ENCODE measurements around the gene PGAM2.

Gene PGAM2

DNA sequence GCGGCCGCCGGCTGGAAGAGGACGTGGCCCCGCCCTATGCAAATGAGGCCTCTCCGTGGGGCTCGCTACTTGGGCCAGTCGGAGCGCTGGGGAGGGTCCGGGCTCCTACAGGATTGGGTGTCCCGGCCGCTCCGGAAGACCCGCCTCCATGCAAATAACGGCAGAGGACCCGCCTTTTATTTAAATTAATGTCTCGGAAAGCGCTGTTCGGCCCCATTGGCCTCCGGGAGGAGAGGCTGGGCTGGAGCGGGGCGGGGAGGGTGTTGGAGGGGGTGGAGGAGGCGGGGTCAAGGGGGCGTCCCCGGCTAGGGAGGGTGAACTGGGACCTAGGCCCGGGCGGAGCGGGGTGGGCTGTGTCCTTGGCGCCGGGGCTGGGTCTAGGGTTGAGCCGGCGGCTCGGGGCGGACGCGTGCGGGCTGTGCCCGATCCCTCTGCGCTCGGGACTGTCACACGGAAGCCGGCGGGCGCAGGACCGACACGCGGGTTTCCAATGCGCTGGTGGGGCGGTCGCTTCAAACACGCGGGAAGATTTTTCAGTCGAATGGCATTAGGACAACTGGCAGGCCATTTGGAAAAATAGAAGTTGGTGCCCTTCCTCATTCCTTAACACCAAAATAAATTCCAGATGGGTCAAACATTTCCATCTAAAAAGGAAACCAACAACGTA, 17.3 kb upstream of the PGAM2 start:
- Histone ChIP-seq H2BK15ac (ENCODE audit: low read depth, poor library complexity, severe bottlenecking) (peak overlapping the region; percentile 48), H2AK5ac (ENCODE audit: low read length, severe bottlenecking) (no peak overlapping the region), H3K4me1 (ENCODE audit: control insufficient read depth, insufficient read depth, low read depth, low read length) (peaks cover 44% of the 10 kb centered on the region), H4K91ac (ENCODE audit: low read length) (no peak overlapping the region), H2BK12ac (ENCODE audit: low read length in 2 of 2) (peak overlapping the region in 1 of 2 experiments; percentile 55), H3K27ac (ENCODE audit: low read length, poor library complexity, severe bottlenecking) (peak overlapping the region; percentile 63), H3K18ac (ENCODE audit: low read depth in 1 of 2, low read length in 2 of 2) (peak overlapping the region; percentile 21 to 82), H2BK5ac (ENCODE audit: low read depth, low read length, poor library complexity, severe bottlenecking) (peak overlapping the region; percentile 93), H3K4ac (ENCODE audit: low read depth in 1 of 2, low read length in 2 of 2) (peak overlapping the region in 1 of 2 experiments; percentile 51), H4K8ac (ENCODE audit: low read length) (no peak overlapping the region), H2BK120ac (ENCODE audit: low read depth, low read length) (no peak overlapping the region), H3K4me3 (ENCODE audit: insufficient read depth in 1 of 2, low read depth in 1 of 2, low read length in 2 of 2) (peak overlapping the region; percentile 65 to 79), H3K23ac (ENCODE audit: low read length in 2 of 2) (no peak overlapping the region), H3K9ac (ENCODE audit: low read length) (peak overlapping the region; percentile 89), H3K27me3 (ENCODE audit: control insufficient read depth in 1 of 2, insufficient read depth in 1 of 2, low read length in 2 of 2) (no peaks in the 10 kb centered on the region), H3K4me2 (ENCODE audit: low read length, poor library complexity, severe bottlenecking) (peak overlapping the region; percentile 80), H3K9me3 (ENCODE audit: control insufficient read depth, low read length) (no peaks in the 10 kb centered on the region), H3K36me3 (ENCODE audit: control insufficient read depth in 1 of 2, insufficient read depth in 2 of 2, low read depth in 1 of 2, low read length in 2 of 2) (peaks cover 33 to 34% of the 10 kb centered on the region in 2 experiments), H2AFZ (ENCODE audit: low read depth, low read length) (peak overlapping the region; percentile 92), H3K14ac (ENCODE audit: low read length in 2 of 2) (no peak overlapping the region), H3K79me1 (replicated peaks; ENCODE audit: low read length, poor library complexity, severe bottlenecking) (peaks cover 23% of the 10 kb centered on the region)
- DNase-seq = peak; percentile 99
- under 1% methylated on average over 34 of the region's 54 CpGs for WGBS

DNA sequence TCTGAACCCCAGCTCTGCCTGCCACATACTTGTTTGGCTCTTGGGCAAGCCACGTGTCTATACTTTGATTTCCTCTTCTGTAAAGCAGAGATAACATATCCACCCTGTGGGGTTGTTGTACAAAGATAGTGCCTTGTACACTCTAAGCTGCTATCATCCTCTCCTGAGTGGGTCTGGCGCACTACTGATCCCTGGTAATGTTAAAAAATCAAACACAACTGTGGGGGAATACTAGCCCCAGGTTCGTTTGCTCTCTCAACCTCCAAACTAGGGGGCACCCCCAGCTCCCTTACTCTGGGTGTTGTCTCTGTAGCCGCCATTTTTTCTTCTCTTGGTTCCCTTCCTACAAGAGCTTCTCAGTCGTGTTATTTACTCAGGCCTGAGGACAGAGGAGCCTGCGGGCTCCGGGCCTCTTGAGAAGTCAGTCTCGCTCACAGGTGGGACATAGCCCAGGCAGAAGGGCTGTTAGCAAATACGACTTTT, 15.9 kb upstream of the PGAM2 start:
- Histone ChIP-seq H4K8ac (ENCODE audit: low read length) (no peak overlapping the region), H2AFZ (ENCODE audit: low read depth, low read length) (no peak overlapping the region), H3K4me2 (ENCODE audit: low read length, poor library complexity, severe bottlenecking) (peak overlapping the region; percentile 54), H3K4me1 (ENCODE audit: control insufficient read depth, insufficient read depth, low read depth, low read length) (peaks cover 41% of the 10 kb centered on the region), H2BK15ac (ENCODE audit: low read depth, poor library complexity, severe bottlenecking) (no peak overlapping the region), H3K36me3 (ENCODE audit: control insufficient read depth in 1 of 2, insufficient read depth in 2 of 2, low read depth in 1 of 2, low read length in 2 of 2) (peaks cover 47 to 48% of the 10 kb centered on the region in 2 experiments), H2BK12ac (ENCODE audit: low read length in 2 of 2) (no peak overlapping the region), H2BK120ac (ENCODE audit: low read depth, low read length) (no peak overlapping the region), H3K14ac (ENCODE audit: low read length in 2 of 2) (no peak overlapping the region), H3K18ac (ENCODE audit: low read depth in 1 of 2, low read length in 2 of 2) (no peak overlapping the region), H3K79me1 (replicated peaks; ENCODE audit: low read length, poor library complexity, severe bottlenecking) (peaks cover 31% of the 10 kb centered on the region), H2AK5ac (ENCODE audit: low read length, severe bottlenecking) (no peak overlapping the region), H2BK5ac (ENCODE audit: low read depth, low read length, poor library complexity, severe bottlenecking) (no peak overlapping the region), H3K4me3 (ENCODE audit: insufficient read depth in 1 of 2, low read depth in 1 of 2, low read length in 2 of 2) (peak overlapping the region in 1 of 2 experiments; percentile 86), H4K91ac (ENCODE audit: low read length) (no peak overlapping the region), H3K9ac (ENCODE audit: low read length) (peak overlapping the region; percentile 88), H3K4ac (ENCODE audit: low read depth in 1 of 2, low read length in 2 of 2) (peak overlapping the region in 1 of 2 experiments; percentile 57), H3K27ac (ENCODE audit: low read length, poor library complexity, severe bottlenecking) (no peak overlapping the region), H3K27me3 (ENCODE audit: control insufficient read depth in 1 of 2, insufficient read depth in 1 of 2, low read length in 2 of 2) (no peaks in the 10 kb centered on the region), H3K9me3 (ENCODE audit: control insufficient read depth, low read length) (no peaks in the 10 kb centered on the region), H3K23ac (ENCODE audit: low read length in 2 of 2) (no peak overlapping the region)
- WGBS = 80% methylated on average over 8 of the region's 9 CpGs
- DNase-seq = no peak

DNA sequence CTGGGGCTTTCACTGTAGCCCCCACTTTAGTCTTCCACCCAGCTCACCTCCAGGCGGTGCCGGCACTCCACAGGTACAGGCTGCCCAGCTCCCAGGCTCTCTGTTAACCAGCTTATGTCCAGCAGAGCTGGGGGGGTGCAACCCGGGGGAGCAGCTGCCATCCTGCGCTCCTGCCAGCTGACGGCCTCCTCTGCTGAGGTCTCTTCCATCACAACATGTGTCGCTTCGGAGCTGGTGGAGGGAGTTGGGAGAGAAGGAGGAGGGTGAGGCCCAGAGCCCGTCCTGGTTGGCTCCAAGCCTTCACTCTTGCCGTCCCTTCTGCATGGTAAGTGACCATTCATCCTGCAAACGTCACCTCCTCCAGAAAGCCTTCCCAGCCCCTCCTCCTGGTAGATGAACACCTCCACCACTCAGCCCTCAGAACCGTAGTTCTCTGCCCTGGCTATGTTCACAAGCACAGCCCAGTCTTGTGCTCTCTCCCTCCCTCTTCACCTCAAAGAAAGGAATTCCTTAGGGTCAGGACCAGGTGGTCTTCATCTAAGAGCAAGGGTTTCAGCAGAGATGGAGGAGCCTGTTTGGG, 15.4 kb upstream of the PGAM2 start:
- Histone ChIP-seq H2BK5ac (ENCODE audit: low read depth, low read length, poor library complexity, severe bottlenecking) (no peak overlapping the region), H3K4me1 (ENCODE audit: control insufficient read depth, insufficient read depth, low read depth, low read length) (peaks cover 41% of the 10 kb centered on the region), H3K14ac (ENCODE audit: low read length in 2 of 2) (no peak overlapping the region), H2BK120ac (ENCODE audit: low read depth, low read length) (no peak overlapping the region), H2BK12ac (ENCODE audit: low read length in 2 of 2) (peak overlapping the region in 1 of 2 experiments; percentile 32), H3K27me3 (ENCODE audit: control insufficient read depth in 1 of 2, insufficient read depth in 1 of 2, low read length in 2 of 2) (no peaks in the 10 kb centered on the region), H2BK15ac (ENCODE audit: low read depth, poor library complexity, severe bottlenecking) (no peak overlapping the region), H3K18ac (ENCODE audit: low read depth in 1 of 2, low read length in 2 of 2) (no peak overlapping the region), H3K4me3 (ENCODE audit: insufficient read depth in 1 of 2, low read depth in 1 of 2, low read length in 2 of 2) (peak overlapping the region in 1 of 2 experiments; percentile 86), H2AK5ac (ENCODE audit: low read length, severe bottlenecking) (peak overlapping the region; percentile 44), H3K36me3 (ENCODE audit: control insufficient read depth in 1 of 2, insufficient read depth in 2 of 2, low read depth in 1 of 2, low read length in 2 of 2) (peaks cover 52 to 53% of the 10 kb centered on the region in 2 experiments), H3K4me2 (ENCODE audit: low read length, poor library complexity, severe bottlenecking) (no peak overlapping the region), H3K4ac (ENCODE audit: low read depth in 1 of 2, low read length in 2 of 2) (peak overlapping the region in 1 of 2 experiments; percentile 57), H3K79me1 (replicated peaks; ENCODE audit: low read length, poor library complexity, severe bottlenecking) (peaks cover 34% of the 10 kb centered on the region), H2AFZ (ENCODE audit: low read depth, low read length) (no peak overlapping the region), H3K9me3 (ENCODE audit: control insufficient read depth, low read length) (no peaks in the 10 kb centered on the region), H4K91ac (ENCODE audit: low read length) (no peak overlapping the region), H3K27ac (ENCODE audit: low read length, poor library complexity, severe bottlenecking) (no peak overlapping the region), H3K9ac (ENCODE audit: low read length) (peak overlapping the region; percentile 88), H3K23ac (ENCODE audit: low read length in 2 of 2) (no peak overlapping the region), H4K8ac (ENCODE audit: low read length) (no peak overlapping the region)
- 96% methylated on average over 10 of the region's 11 CpGs for WGBS
- DNase-seq = no peak

DNA sequence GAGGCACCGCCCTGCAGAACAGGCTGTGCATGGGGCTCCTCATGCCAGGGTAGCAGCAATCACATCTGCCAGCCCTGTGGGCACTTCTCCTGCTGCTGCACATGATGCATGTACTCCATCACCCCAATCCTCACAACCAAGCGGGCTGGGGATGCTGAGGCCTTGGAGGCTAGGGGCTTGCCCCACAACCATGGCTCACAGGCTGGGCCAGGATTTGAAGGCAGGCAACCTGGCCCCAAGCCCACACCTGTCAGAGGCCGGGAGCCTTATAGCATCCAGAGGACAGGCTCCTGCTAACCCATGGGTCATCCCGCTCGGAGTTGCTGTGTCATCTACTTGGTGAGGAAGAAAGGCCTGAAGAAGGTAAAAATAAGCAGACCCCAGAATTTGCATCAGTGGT, 14.8 kb upstream of the PGAM2 start:
- H3K27ac ChIP-seq (ENCODE audit: low read length, poor library complexity, severe bottlenecking) = no peak overlapping the region
- H2BK5ac ChIP-seq (ENCODE audit: low read depth, low read length, poor library complexity, severe bottlenecking) = no peak overlapping the region
- no peak overlapping the region for H4K91ac ChIP-seq (ENCODE audit: low read length)
- H3K9me3 ChIP-seq (ENCODE audit: control insufficient read depth, low read length) = no peaks in the 10 kb centered on the region
- no peak overlapping the region for H2BK12ac ChIP-seq (ENCODE audit: low read length in 2 of 2)
- no peaks in the 10 kb centered on the region for H3K27me3 ChIP-seq (ENCODE audit: control insufficient read depth in 1 of 2, insufficient read depth in 1 of 2, low read length in 2 of 2)
- H3K18ac ChIP-seq (ENCODE audit: low read depth in 1 of 2, low read length in 2 of 2) = no peak overlapping the region
- no peak overlapping the region for H2AK5ac ChIP-seq (ENCODE audit: low read length, severe bottlenecking)
- no peak overlapping the region for H3K14ac ChIP-seq (ENCODE audit: low read length in 2 of 2)
- H3K4me3 ChIP-seq (ENCODE audit: insufficient read depth in 1 of 2, low read depth in 1 of 2, low read length in 2 of 2) = no peak overlapping the region
- peak overlapping the region; percentile 88 for H3K9ac ChIP-seq (ENCODE audit: low read length)
- no peak for DNase-seq
- H3K4ac ChIP-seq (ENCODE audit: low read depth in 1 of 2, low read length in 2 of 2) = no peak overlapping the region
- H3K36me3 ChIP-seq (ENCODE audit: control insufficient read depth in 1 of 2, insufficient read depth in 2 of 2, low read depth in 1 of 2, low read length in 2 of 2) = peaks cover 59 to 60% of the 10 kb centered on the region in 2 experiments
- no peak overlapping the region for H2AFZ ChIP-seq (ENCODE audit: low read depth, low read length)
- H3K4me2 ChIP-seq (ENCODE audit: low read length, poor library complexity, severe bottlenecking) = no peak overlapping the region
- H4K8ac ChIP-seq (ENCODE audit: low read length) = no peak overlapping the region
- 95% methylated on average over 5 of the region's 5 CpGs for WGBS
- peaks cover 34% of the 10 kb centered on the region for H3K79me1 ChIP-seq (replicated peaks; ENCODE audit: low read length, poor library complexity, severe bottlenecking)
- no peak overlapping the region for H2BK120ac ChIP-seq (ENCODE audit: low read depth, low read length)
- no peak overlapping the region for H2BK15ac ChIP-seq (ENCODE audit: low read depth, poor library complexity, severe bottlenecking)
- H3K23ac ChIP-seq (ENCODE audit: low read length in 2 of 2) = no peak overlapping the region
- peaks cover 37% of the 10 kb centered on the region for H3K4me1 ChIP-seq (ENCODE audit: control insufficient read depth, insufficient read depth, low read depth, low read length)
